NB4 (cell line): ENCODE measurements around the gene CYB5R3.

ENCODE experiments used
- CTCF ChIP-seq: IDR thresholded peaks from one replicate; pipeline ENCODE4 v1.5.1; 2012; ENCODE audit warnings: low read depth, low read length
- MAX ChIP-seq: IDR thresholded peaks from 2 replicates; pipeline ENCODE4 v1.6.1; 2011; ENCODE audit warnings: low read depth, low read length
- POLR2A ChIP-seq: IDR thresholded peaks from 2 replicates; pipeline ENCODE4 v1.6.1; 2011; ENCODE audit warnings: mild to moderate bottlenecking; ENCODE audit not compliant: insufficient read length; ENCODE audit errors: extremely low read depth

- TF ChIP-seq POLR2A: no peak
- TF ChIP-seq CTCF: peak; percentile 68
- TF ChIP-seq MAX: no peak
Observed at GRCh38 chr22:42661985-42662831, 13.0 kb upstream of the CYB5R3 start.
